OCI-LY7 (cell line): ENCODE data around the gene SRSF4.

Experiments
- CTCF ChIP-seq: fragments of 200-600 bp; sonication (generic); conservative IDR thresholded peaks from 2 replicates; pipeline ENCODE4 v1.5.1; 2014; ENCODE audit warnings: mild to moderate bottlenecking, antibody characterized with exemption, low read length, moderate library complexity, mixed read lengths
- EZH2phosphoT487 ChIP-seq: fragments of 200-600 bp; sonication (generic); IDR thresholded peaks from 2 replicates; pipeline ENCODE4 v1.6.1; 2018; ENCODE audit warnings: low read depth, borderline replicate concordance, mild to moderate bottlenecking, mixed run types, antibody characterized with exemption, low read length, moderate library complexity, mixed read lengths

GRCh38 chr1:29100487-29100886 lies 81.2 kb downstream of the SRSF4 start:
- no peak for TF ChIP-seq CTCF
- no peak for TF ChIP-seq EZH2phosphoT487
